ENCODE data around the gene C12orf75.
"Not testable (repeated sequence)": the region's sequence is repeated elsewhere in the genome, so short reads cannot be mapped to it uniquely, and the experiment has no call there.

C12orf75 gene

DNA sequence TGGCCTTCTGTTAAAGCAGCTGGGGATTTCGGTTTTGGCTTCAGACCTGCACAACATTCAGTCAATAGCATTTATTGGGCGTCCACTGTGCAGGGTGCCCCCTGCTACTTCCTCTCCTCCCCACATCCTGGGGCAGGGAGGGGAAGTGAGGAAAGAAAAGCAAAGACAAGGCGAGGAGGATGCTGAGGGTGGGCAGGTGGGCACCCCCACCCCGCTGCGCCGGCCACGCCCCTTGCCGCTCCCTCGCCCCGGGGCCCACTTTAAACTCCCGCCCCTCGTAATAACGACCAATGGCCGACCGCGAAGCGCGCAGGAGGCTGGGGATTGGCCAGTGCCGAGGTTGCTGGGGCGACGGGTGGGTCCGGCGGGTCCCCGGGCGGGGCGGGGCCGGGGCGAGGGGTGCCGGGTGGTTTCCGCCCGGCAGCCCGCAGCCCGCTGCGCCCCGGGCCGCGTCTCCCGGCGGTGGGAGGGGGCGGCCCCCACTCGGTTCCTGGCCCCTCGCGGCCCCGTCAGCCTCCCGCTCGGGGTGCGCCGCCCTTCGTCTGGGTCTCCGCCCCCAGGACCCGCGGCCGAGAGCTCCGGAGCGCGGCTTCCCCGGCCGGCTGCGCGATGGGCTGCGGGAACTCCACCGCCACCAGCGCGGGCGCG, at the start of gene C12orf75:
C12orf75 (plus strand) TSS at position 409 of the 648 bp plus-strand sequence; CDS start at position 610, 201 bp downstream.
- peak; percentile 90 for DNase-seq

DNA sequence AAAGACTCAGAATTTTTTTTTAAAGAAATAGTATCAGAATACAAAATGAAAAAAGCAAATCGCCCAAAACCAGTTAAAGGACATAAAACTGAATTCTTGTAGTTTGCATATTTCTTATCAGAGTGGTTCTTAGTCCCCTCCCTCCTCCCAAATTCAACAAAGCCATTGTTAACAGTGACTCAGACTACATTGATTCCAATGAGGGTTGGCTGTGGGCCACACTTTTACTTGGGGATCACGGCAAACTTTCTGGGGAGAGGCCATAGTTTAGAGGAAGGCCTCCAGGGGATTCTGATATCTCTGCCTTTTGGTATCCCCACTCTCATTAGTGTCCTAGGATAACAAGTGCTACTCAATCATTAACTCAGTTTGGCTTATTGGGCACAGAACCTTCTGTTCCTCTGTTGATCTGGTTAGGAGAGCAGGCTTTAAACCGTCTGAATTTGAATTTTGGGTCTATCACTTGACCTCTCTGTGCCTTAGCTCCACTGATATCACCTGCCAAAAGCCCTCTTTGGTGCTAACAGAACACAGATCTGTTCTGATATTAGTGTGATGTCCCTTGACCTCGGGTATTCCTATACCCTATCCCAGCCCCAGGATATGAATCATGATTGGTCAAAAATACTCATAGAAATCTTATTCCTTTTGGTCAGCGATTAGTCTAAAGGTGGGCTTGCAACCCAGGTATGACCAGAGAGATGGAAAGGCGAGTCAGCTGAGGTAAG, 49.4 kb upstream of the C12orf75 start:
- DNase-seq = no peak

DNA sequence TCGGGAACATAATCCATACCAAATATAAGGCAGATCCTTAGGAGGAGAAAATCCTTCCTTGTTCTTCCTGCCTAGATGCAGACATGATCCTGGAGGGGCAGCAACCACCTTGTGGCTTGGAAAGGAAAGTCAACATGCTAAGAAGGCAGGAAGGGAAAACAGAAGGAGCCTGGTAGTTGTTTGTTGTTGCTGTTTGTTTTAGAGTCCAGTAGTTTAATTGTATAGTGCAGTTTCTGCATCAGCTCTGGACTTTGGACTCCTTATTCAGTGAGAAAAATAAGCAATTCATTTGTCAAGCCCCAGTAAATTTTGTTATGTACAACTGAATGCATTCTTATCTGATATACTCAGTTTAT, 48.8 kb upstream of the C12orf75 start:
- DNase-seq = no peak

DNA sequence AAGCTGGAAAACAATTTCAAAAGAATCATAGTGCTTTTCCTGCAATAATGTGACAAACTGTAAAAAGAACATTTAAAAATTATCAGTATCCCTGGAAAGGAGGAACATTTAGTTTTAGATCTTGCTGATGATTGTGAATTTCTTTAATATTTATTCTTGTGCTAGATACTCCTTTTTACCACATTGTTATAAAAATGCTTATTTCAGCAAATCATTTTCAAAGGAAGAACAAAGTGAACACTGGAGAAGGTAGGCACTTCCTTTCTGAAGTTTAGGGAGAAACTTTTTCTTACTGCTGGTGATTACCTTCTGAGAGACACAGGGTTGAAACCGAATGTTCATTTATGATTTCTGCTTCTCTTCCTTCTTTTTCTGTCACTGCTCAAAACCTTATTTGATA, 45.1 kb upstream of the C12orf75 start:
- no peak for DNase-seq

DNA sequence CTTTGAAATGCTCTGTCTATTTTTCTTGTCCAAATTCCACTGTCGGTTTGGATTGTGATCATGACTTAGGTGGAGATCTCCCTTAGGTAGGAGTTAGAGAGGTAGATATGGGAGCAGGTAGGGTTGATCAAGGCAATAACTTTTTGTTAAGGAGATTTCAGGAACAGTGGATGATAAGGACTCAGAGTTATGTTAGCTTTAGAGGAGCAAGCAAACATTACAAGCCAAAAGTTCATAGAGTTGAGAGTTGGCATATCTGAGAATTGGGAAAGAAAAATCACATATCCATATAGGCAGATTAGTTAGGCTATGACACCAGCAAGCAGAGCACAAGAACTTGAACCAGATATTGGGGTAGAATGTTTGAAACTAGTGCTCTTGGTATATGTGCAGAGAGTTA, 43.1 kb upstream of the C12orf75 start:
- DNase-seq = no peak

DNA sequence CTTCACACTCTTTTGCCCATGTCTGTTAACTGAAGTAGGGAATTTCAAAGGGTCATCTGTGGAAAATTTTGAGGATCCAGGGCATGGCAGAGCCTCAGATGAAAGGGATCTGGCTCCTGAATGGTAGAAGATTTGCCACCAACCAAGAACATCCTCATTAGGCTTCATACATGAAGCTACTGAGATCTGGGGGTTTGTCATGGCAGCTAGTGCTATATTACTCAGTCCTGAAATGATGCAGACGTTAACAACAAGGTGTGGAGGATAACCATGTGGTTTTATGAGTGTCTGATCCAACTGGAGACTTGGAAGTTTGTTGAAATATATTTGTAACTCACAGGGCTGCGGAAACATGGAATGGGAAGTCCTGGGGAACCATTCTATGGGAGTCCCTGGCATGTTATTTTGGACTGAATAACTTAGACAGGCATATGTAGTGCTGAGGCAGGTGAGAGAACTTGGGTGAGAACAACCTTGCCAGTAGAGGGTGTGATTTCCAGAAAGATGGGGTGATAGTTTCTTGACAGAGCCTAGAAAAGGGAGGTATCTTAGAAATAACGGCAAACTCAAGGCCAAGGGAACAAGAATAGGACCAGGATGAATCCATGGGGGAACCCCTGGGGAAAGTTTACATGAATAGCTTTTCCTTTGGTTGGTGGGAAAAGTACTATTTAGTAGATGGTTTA, 42.0 kb upstream of the C12orf75 start:
- DNase-seq = no peak

DNA sequence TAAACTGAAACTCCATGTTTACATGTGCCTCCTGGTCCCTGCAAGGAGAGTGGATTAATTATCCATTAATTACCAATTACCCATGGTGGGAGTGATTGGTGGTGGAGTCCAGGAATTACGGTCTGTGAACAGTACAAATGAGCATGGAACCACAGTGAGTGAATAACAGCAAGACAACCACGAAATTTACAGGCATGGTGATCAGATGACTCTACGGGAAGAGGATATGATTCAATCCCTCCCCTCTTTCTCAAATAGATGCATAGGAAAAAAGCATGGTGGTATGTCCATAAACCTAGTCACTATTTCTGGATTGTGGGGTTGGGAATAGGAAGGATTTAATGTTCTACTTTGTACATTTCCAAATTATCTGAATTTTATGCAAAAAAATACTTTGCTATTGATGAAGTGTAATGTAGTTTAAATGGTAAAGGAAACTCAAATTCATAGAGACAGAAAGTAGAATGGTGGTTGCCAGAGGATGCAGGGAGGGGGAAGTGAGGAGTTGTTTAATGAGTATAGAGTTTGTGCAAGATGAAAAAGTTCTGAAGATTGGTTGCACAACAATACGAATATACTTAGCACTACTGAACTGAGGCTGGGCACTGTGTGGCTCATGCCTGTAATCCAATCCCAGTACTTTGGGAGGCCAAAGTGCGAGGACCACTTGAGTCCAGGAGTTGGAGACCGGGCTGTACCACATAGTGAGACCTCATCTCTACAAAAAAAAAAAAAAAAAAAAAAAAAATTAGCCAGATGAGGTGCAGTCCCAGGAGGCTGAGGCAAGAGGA, 41.2 kb upstream of the C12orf75 start:
- DNase-seq = no peak

DNA sequence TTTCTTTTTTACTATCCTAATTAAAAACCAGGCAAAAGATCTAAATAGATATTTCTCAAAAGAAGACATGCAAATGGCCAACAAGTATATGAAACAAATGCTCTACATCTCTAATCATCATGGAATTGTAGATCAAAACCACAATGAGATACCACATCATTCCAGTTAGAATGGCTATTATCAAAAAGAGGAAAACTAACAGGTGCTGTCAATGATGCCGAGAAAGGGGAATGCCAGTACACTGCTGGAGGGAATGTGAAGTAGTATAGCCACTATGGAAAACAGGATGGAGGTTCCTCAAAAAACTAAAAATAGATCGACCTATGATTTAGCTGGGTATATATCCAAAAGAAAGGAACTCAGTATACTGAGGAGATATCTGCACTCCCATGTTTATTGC, 39.0 kb upstream of the C12orf75 start:
- DNase-seq = no peak

DNA sequence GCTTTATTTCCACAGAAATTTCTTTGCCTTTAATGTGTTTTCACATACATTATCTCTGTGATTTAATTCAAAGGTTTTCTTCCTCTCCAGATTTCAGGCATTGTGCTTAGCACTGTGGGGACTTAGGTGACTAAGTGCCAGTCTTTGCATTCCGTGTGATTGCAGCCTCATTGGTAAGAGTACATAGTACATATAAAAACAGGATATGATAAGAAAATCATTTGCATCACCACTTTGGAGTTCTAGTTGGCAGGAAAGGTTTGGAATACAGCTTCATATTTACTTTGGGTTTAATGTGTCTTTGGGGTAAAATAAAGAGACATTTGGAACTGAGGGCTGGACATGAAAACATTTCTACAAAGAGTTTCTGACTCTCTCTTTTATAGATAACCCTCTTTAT, 37.8 kb upstream of the C12orf75 start:
- no peak for DNase-seq

DNA sequence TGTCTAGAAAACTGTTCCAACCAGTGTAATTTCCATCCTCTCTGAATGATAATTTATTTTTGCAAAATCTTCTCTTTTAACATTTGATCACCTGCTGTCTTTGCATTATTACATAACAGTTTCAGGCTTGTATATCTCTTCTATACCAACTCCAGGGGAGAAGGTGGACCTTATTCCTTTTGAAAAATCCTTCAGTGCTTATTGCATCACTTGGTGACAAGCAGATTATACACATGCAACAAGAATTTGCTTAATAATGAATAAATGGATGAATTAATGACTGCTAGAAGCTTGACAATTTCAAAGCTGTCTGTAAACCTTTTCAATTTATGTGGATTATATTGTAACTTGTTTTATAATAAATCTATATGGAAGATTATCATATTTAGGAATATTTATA, 37.3 kb upstream of the C12orf75 start:
- no peak for DNase-seq

DNA sequence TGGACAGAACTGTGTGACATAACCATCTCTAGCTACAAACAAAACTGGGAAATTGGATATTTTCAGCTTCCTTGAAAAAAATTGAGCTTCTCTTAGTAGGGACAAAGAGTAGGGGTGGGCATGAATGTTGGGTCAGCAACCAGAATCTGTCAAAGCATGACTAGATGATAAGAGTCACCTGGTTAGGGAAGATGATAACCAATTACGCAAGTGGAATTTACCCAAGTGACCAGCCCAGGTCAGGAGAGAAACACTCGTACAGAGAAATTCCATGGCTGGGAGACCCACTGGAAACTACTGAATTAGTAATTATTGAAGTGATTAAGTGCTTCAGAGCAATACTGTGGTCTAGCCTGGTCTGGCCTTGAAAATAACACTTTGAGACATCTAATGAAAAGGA, 36.3 kb upstream of the C12orf75 start:
- DNase-seq = no peak

DNA sequence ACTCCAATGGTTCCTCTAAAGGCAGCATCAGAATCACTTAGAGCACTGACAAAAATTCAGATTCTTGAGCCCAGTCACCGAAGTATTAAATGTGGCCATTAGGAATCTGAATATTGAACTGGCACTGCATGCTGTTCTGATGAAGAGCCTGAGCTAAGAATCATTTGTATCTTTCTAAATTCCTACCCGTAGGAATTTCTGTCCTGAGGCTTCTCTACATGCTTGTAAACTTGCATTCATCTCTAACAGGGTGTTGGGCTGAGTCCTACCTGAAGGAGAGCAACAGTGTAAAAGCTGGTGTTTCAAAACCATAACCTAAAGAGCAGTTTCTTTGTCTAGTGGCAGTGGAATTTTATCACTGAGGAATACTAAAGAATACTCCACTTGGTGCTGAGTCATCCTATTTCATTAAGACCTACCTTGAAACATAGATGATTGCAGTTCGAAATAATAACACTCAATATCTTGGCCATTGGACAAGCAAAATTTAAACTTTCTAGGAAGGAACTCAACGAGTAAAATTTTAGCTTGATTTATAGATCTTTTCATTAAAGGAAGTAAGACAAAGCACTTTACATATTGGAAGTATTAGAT, 35.5 kb upstream of the C12orf75 start:
- DNase-seq = no peak

DNA sequence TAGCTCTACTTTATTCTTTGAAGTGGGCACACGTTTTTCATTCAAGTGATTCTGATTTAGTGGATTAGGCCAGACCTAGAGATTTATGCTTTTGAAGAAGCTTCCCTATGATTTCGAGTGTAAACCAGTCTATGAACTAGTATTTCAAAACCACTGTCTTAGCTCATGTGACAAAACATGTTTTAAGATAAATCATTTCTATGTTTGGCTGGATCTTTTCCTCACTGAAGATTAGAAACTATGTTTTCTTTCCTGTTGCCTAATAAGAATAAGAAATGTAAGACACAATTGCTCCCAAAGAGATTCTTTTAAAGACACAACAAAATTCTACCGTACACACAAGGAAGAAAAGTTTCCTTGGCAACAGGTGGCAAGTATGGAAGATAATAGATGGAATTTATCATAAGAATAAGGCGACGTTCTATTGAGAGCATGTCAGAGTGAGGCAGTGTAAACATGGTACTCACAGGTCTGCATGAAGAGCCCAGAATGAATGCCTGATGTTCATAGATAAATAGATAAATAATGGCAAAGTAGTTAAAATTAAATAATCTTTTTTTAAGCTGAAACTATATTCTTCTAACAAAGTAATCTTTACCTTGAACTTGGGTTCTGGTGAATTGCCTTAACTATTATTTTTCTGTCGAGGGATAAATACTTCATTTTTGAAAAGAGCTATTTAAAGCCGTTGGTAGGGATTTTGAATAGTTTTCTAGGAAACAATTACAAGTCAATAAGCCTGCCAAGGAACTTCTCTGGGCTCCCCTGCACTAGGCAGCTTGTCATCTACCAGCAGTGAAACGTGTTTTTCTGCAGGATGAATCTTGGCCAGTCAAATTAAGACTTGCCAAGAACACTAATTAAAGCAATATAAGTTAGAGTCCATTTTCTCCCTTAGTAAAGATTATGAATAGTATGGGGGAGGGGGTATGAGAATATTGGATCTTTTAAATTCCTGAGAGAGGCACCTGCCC, 34.1 kb upstream of the C12orf75 start:
- no peak for DNase-seq

DNA sequence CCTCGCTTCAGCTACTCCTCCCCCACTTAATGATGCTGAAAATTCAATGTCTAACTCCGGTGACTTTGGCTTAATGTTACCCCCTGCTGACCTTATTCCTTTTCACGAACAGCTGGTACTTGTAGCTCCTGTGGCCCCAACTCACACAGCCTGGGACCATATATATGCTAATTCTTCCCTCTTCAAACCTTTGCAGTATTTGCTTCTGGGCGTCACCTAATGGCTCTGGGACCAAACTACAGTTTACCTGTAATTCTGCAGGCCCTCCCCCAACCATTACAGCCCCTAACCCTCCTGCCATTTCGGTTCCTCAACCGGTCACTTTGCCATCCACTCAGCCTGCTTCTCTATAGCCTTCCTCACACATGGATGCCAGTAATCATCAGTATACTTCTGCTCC, 29.6 kb upstream of the C12orf75 start:
- DNase-seq = no peak

DNA sequence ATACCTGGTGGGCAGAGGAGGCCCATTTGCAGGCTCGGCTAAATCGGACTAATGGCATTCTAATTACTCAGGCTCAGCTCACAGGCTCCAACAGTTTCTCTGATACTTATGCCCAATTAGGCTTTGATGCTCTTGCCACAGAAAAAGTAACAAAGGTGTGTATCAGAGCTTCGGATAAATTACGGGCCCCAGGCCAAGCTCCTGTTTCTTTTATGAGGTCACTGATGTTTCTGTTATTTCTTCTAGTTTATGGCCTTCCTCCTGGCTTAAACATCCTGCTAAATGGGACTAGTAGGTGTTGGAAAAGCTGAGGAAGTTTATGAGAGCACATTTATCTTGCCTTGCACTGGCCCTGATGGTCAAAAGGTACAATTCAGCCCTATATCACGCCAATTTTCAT, 28.8 kb upstream of the C12orf75 start:
- DNase-seq = no peak

DNA sequence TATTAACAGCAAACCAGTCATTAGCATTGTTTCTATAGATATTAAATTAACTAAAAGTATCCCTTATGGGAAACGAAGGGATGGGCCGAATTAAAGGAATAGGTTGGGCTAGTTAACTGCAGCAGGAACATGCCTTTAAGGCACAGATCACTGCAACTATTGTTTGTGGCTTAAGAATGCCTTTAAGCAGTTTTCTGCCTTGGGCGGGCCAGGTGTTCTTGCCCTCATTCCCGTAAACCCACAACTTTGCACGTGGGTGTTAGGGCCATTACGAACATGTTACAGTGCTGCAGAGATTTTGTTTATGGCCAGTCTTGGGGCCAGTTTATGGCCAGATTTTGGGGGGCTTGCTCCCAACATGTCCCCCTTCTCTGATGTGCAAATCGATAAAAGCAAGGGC, 27.5 kb upstream of the C12orf75 start:
- not testable (repeated sequence) for DNase-seq

DNA sequence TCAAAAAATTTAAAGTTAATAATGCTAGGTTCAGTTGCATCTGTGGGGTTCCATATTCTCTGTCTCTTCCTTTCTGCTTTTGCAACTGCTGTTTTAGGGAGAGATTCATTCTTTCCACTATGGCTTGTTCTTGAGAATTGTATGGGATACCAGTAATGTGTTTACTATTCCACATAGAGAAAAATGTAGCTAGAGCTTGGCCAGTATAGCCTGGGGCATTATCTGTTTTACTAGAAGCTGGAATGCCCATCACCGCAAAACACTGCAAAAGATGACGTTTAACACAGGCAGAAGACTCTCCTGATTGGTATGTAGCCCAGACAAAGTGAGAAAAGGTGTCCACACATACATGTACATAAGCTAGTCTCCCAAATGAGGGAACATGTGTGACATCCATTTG, 25.9 kb upstream of the C12orf75 start:
- DNase-seq = not testable (repeated sequence)

DNA sequence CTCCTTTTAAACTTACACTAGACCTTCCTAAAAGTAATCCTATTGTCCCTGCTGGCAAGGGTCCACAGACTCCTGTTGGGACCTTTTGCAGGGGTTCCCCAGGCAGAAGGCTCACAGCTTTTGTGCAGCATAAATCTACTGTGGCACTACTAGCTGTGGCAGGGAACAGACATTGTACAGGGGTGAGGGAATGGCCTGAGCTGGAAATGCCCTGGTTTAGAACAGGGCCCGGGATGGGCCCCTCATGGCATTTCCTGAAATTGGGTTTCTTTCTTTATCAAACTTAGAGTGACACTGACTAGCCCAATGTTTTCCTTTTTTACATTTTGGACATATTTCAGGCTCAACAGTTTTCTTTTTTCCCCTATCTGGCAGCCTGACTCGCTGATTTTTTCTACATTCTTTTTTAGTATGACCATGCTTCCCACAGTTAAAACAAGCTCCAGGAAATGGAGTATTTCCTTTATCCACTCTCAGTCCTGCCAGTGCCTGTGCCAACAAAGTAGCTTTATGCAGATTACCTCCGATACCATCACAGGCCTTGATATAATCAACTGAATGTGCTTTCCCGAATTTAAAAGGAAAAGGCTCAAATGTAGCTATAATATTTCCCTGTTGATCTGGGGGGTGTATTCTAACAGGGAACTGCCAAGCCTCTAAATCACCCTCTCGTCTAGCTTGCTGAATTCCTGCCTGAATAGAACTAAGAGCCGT, 22.7 kb upstream of the C12orf75 start:
- not testable (repeated sequence) for DNase-seq

DNA sequence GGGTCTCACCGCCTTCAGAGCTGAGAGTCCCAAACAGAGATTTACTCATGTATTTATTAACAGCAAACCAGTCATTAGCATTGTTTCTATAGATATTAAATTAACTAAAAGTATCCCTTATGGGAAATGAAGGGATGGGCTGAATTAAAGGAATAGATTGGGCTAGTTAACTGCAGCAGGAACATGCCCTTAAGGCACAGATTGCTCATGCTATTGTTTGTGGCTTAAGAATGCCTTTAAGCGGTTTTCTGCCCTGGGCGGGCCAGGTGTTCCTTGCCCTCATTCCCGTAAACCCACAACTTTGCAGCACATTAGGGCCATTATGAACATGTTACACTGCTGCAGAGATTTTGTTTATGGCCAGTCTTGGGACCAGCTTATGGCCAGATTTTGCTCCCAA, 21.7 kb upstream of the C12orf75 start:
- DNase-seq = not testable (repeated sequence)

DNA sequence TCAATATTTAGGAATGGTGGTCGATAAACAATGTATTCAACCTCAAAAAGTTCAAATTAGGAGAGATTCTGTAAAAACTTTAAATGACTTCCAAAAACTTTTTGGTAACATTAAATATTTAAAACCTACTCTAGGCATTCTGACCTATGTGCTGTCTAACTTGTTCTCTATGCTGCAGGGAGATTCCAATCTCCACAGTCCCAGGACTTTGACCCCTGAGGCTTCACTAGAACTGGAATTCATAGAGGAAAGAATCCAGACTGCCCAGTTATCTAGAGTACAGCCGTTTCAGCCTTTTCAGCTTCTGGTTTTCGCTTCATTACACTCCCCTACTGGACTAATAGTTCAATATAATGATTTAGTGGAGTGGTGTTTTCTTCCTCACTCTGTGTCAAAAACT, 21.1 kb upstream of the C12orf75 start:
- DNase-seq = not testable (repeated sequence)

DNA sequence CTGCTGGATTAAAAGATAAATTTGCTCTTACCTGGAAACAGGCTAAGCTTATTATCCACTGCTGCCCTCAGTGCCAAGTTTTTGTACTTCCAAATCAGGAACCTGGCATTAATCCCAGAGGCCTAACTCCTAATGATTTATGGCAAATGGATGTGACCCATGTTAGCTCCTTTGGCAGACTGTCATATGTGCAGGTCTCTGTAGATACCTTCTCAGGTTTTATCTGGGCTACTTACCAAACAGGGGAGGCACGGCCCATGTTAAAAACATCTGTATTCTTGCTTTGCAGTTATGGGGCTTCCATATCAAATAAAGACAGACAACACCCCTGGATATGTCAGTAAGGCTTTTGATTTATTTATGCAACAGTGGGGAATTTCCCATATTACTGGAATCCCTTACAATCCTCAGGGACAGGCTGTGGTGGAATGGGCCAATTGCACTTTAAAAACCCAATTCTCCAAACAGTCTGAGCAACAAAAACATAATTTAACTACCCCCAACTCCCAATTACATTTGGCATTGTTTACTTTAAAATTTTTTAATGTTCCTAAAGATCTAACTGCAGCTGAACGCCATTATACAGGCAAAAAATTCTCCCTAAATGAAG, 19.9 kb upstream of the C12orf75 start:
- not testable (repeated sequence) for DNase-seq

Data from activated CD4-positive, alpha-beta T cell treated with anti-CD3 and anti-CD28 coated beads for 48 hours (primary cell).